Stimulated activated CD8-positive, alpha-beta memory T cell treated with anti-CD3 and anti-CD28 coated beads, Interleukin-15, amount 100 ng/mL, for 4 hours (primary cell): Measurements from ENCODE around the gene AP3S2.
"Not testable (repeated sequence)": the region's sequence is repeated elsewhere in the genome, so short reads cannot be mapped to it uniquely, and the experiment has no call there.

ENCODE experiments used
- DNase-seq, 2 donors: peaks; one replicate each; pipeline ENCODE4 v3.0.0-alpha.2; 2020; ENCODE audit warnings: low read depth in 2 of 2

AP3S2 gene

GRCh38 chr15:89893696-89894447, at the start of gene AP3S2:
Gene AP3S2 (minus strand): TSS chr15:89893994. CDS start chr15:89893949, 45 bp downstream.
- DNase-seq, result peak; percentile 70 to 78

- DNase-seq, result no peak
Measured at GRCh38 chr15:89939910-89940309, 46.1 kb upstream of the AP3S2 start.

DNA sequence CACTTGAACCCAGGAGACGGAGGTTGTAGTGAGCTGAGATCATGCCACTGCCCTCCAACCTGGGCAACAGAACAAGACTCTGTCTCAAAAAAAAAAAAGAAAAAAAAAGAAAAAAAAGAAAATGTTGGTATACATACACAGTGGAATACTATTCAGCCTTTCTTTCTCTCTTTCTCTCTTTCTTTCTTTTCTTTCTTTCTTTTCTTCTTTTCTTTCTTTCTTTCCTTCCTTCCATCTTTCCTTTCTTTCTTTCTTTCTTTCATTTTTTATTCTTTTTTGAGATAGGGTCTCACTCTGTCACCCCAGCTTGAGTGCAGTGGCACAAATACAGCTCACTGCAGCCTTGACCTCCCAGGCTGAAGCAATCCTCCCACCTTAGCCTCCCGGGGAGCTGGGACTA, 45.6 kb upstream of the AP3S2 start:
- DNase-seq, result not testable (repeated sequence)

DNA sequence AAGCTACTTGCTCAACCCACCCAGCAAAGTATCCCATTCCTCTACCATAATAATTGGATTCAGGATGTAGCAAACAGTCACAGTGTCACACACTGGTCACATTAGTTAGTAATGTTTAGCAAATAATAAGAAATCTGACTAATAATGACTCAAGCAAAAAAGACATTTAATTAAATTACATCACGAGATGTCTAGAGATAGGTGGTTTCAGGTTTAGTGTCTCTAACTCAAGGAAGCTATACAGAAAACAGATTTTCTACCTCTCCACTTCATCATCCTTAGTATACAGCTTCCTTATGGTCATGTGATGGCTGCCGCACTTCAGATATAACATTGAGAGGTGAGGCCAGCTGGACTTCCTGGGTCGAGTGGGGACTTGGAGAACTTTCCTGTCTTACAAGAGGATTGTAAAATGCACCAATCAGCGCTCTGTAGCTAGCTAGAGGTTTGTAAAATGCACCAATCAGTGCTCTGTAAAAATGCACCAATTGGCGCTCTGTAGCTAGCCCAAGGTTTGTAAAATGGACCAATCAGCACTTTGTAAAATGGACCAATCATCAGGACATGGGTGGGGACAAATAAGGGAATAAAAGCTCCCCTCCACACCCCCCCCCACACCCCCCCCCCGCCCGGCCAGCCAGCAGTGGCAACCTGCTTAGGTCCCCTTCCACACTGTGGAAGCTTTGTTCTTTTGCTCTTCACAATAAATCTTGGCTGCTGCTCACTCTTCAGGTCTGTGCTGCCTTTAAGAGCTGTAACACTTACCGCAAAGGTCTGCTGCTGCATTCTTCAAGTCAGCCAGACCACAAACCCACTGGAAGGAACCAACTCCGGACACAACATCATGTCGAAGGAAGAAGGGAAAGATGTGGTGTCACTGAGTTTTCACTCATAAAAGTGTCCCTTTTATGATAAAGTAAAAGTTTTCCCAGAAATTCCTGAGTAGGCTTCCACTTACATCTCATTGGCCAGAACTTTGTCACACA, 43.9 kb upstream of the AP3S2 start:
- DNase-seq, result no peak

DNA sequence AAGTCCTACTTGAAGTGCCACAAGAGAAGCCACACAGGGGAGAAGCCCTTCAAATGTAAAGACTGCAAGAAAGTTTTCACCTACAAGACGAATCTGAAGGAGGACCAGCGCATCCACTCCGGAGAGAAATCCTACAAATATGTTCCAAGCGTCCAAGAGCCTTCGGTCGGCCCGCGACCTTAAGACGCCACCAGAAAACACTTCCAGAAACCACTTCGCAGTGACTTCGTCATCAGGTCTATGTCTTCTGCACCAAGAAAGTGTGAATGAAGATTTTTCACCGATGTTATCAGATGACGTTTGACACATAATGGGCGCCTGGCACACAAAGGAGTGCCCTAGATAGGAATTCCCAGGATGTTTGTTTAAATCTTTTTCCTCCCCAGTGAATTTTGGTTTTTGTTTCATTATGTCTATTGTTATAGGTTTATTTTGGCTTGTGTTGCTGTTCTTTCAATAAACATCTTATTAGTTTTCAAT, 43.0 kb upstream of the AP3S2 start:
- DNase-seq, result peak in 1 of 2 donors; percentile 4

- no peak for DNase-seq
Measured at GRCh38 chr15:89936051-89936785, 42.4 kb upstream of the AP3S2 start.

DNA sequence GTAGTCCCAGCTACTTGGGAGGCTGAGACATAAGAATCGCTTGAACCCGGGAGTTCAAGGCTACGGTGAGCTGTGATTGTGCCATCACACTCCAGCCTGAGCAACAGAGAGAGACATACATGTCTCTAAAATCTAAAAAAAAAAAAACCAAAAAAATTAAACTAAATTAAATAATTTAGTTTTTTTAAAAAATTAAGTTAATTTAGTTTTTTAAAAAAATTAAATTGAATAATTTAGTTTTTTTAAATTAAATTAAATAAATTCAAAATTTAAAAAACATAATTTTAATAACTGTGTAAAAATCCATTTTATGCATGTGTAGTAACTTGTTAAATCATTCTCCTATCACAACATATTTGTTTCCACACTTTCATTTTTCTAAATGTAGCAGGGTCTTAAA, 39.1 kb upstream of the AP3S2 start:
- no peak for DNase-seq

- DNase-seq, result no peak
Measured at GRCh38 chr15:89928421-89928820, 34.6 kb upstream of the AP3S2 start.

DNA sequence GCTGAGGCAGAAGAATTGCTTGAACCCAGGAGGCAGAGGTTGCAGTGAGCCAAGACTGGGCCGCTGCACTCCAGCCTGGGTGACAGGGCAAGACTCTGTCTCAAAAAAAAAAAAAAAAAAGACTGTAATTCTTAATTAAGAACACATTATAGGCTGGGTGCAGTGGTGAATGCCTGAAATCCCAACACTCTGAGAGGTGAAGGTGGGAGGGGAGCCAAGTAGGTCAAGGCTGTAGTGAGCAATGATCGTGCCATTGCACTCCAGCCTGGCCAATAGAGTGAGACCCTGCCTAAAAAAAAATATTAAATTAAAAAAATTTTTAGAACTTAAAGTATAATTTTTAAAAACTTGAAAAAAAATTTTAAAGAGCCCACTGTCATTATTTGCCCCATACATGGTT, 32.4 kb upstream of the AP3S2 start:
- no peak for DNase-seq

- no peak for DNase-seq
Measured at GRCh38 chr15:89917442-89918101, 23.8 kb upstream of the AP3S2 start.

GRCh38 chr15:89916660-89917059, 22.9 kb upstream of the AP3S2 start:
- DNase-seq, result no peak

DNA sequence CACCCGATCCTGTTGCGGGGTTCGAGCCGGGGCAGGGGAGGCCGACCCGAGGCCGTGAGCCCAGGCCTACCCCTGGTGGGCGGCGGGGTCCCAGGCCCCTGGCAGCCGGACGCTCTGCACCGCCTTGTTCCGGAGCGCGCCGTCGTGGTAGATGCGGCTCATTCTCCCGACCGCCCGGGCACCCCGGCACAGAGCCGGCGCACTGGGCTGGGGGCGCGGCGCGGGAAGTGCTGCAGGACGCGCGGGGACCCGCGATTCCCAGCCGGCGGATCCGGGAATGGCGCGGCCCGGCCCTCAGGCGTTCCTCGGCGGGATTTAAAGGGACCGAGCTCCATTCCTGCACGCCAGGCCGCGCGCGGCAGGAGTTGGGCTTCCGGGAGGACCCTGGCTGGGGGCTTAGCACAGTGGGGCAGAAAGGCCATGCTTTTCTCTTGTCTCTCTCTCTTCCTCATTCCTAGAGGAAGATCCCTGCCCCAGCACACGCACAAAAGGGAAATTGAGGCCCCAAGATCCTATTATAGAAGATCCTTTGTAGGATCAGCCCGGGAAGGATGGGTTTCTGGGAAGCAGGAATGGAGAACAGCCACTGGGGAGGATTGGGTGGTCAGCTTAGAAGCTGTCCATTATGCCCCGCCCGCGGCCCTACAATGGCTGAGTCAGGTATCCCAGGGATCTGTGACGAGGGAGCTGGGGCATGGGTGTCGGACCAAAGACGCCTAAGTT, 19.0 kb upstream of the AP3S2 start, which contains the start of gene ARPIN:
Gene ARPIN (minus strand): TSS at position 279 of the 723 bp plus-strand sequence. CDS start 117 bp downstream, at position 162.
- no peak for DNase-seq

- no peak for DNase-seq
Measured at GRCh38 chr15:89912145-89912673, 18.4 kb upstream of the AP3S2 start.

GRCh38 chr15:89910891-89911626, 17.3 kb upstream of the AP3S2 start:
- DNase-seq, result no peak

GRCh38 chr15:89909611-89910010, 15.8 kb upstream of the AP3S2 start:
- DNase-seq, result no peak

DNA sequence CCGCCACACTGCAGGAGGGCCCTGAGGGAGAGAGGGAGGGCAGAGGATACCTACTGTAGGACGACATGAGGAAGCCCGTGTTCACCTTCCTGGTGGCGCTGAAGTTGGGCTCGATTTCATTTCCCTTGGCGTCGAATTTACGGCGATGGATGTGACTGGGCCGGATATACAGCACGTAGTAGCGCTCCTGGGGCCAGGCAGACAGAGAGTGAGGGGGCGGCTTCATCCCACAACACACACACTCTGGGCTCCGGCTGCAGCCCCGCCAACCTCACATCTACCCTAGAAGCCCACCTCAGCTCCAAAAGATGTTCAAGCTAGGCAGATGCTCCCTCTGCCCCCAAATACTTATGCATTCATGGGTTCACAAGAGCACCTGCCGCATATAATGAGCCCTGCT, 14.4 kb upstream of the AP3S2 start:
- DNase-seq, result no peak

DNA sequence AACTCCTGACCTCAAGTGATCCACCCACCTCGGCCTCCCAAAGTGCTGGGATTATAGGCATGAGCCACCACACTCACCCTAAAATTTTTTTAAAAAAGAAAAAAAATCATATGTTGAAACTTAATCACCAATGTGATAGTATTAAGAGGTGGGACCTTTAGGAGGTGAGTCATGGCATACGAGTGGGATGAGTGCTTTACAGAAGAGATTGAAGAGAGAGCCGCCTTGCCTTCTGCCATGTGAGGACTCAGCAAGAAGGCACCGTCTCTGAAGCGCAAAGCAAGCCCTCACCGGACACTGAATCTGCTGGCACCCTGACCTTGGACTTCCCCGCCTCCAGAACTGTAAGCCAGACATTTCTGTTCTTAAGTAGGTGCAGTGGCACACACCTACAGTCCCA, 13.5 kb upstream of the AP3S2 start:
- DNase-seq, result no peak

GRCh38 chr15:89905846-89906378, 12.1 kb upstream of the AP3S2 start:
- DNase-seq, result no peak

GRCh38 chr15:89904519-89904918, 10.7 kb upstream of the AP3S2 start:
- DNase-seq, result no peak

GRCh38 chr15:89903858-89904130, 10.0 kb upstream of the AP3S2 start:
- no peak for DNase-seq
